A549 treated with Mapracorat at 1 μM for 4 hours (cell line): Measurements from ENCODE around the gene FBXW7. TPM values are rescaled to one million over a fixed set of nuclear protein-coding genes. Genes with fewer than 3 reads are reported as not detected.

Experiments used
- total RNA-seq: library from RNA; stranded (reverse); fragments of 200-300 nt; extraction: Qiagen RNA extraction; gene quantifications from 5 replicates; pipeline ENCODE4 v1.2.3, GENCODE V29; 2022

FBXW7 gene, protein sequence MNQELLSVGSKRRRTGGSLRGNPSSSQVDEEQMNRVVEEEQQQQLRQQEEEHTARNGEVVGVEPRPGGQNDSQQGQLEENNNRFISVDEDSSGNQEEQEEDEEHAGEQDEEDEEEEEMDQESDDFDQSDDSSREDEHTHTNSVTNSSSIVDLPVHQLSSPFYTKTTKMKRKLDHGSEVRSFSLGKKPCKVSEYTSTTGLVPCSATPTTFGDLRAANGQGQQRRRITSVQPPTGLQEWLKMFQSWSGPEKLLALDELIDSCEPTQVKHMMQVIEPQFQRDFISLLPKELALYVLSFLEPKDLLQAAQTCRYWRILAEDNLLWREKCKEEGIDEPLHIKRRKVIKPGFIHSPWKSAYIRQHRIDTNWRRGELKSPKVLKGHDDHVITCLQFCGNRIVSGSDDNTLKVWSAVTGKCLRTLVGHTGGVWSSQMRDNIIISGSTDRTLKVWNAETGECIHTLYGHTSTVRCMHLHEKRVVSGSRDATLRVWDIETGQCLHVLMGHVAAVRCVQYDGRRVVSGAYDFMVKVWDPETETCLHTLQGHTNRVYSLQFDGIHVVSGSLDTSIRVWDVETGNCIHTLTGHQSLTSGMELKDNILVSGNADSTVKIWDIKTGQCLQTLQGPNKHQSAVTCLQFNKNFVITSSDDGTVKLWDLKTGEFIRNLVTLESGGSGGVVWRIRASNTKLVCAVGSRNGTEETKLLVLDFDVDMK
- total RNA-seq, result 5.6 to 7.2 TPM (median 6.3 TPM) in 5 replicates

DNA sequence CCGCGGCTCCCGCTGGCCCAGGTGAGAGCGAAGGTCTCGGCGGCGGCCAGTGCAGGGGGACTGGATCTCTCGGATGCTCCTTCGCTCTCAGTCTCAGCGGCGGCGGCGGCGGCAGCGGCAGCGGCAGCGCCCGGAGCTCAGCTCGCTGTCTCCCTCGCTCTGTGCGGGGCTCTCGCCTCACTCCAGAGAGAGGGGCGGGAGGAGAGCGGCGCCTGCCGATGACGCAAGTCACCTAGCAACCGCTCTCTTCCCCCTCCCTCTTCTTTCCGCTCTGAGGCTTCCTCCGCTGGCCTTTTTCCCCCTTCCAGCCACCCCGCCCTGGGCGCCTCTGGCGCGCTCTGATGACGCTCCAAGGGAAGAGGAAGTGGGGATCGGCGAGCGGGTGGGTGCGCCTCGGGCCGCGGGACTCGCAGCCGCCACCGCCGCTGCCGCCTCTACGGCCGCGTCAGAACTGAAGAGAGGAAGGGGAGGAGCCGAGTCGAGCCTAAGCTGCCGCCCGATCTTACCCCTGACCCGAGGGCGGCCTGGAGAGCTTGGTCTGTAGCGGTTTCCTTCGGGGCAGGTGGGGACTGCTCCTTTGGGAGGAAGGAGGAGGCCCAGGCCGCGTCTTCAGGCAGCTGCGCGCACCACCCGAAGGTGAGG, at the start of gene FBXW7:
FBXW7 (minus strand) TSS at position 190 of the 642 bp plus-strand sequence. CDS start 124,289 bp downstream, outside the sequence.

Other genes starting within 250 kb of the FBXW7 start
- gene TMEM154, start 143.9 kb upstream of the FBXW7 start, total RNA-seq, result 0.01 to 0.24 TPM (median 0.14 TPM) in 5 replicates
- 0.15 to 0.23 TPM (median 0.20 TPM) in 4 of 5 replicates, not detected in the other for gene TIGD4, start 243.6 kb upstream of the FBXW7 start, total RNA-seq
- 12.0 to 15.4 TPM (median 15.0 TPM) in 5 replicates for gene ARFIP1, start 243.9 kb upstream of the FBXW7 start, total RNA-seq